HG02981 (cell line): Measurements from ENCODE around the gene TNNT3.

Experiments
- ATAC-seq: cut with Tn5 transposase; IDR thresholded peaks from one replicate; pipeline ENCODE4 v1.9.1; 2021; ENCODE audit warnings: mild to moderate bottlenecking, moderate library complexity; ENCODE audit not compliant: unreplicated experiment

Gene TNNT3

DNA sequence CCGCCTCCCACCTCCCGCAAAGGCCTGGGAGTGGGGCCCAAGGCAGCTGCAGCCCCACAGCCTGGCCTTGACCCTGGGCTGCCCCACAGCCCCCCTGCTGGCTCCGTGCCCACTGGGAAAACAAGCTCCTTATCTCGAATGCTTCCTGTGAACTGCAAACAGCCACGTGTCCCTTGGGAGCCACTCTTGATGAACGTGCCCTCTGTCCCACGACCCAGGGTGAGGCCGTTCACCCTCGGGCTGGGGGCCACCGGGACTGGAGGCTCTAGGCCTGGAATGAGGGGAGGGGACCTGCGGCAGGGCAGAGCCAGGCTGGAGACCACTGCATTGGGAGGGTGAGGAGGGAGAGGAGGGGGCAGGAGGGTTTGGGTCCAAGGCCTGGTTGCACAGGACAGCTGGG lies 68.7 kb downstream of the TNNT3 start:
- no peak for ATAC-seq
